Activated CD8-positive, alpha-beta memory T cell treated with anti-CD3 and anti-CD28 coated beads for 24 hours (primary cell): Measurements from ENCODE around the gene MEDAG.

Source experiments
- DNase-seq: peaks from one replicate; pipeline ENCODE4 v3.0.0-alpha.2; 2020

Gene MEDAG

DNA sequence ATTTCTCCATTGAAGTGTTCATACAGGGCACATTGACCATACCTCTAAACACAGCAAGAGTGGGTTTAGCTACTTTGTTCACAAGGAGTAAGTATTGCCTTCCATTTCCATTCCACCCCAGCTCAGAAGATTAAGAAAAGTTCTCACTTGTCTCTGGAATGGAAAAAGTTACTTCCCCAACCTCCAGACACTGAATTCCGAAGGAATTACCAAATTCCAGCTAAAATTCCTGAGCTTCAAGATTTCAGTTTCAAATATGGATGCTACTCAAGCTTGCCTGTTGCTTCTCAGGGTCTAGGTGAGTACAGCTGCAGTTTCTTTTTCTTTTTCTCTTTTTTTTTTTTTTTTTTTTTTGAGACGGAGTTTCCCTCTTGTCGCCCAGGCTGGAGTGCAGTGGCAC, 60.0 kb downstream of the MEDAG start:
- no peak for DNase-seq

GRCh38 chr13:30968846-30969245, 62.8 kb downstream of the MEDAG start:
- DNase-seq: no peak

DNA sequence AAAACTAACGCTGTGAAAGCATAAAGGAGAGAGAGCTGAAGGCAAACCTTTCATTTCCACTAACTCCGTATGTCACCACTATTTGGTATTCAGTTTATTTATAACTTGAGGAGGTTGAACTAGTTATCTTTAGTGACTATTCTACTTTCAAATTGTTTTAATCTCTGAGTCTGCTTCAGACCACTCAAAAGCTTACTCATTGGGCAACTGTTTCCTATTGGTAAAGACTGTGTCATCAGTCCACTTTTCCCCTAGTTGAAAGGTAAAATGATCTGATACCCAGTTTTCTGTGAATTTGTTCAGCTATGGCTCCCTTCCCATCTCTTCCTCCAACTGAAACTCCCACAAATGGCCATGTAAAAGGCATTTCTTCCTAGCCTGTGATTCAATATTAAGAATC, 65.5 kb downstream of the MEDAG start:
- no peak for DNase-seq

DNA sequence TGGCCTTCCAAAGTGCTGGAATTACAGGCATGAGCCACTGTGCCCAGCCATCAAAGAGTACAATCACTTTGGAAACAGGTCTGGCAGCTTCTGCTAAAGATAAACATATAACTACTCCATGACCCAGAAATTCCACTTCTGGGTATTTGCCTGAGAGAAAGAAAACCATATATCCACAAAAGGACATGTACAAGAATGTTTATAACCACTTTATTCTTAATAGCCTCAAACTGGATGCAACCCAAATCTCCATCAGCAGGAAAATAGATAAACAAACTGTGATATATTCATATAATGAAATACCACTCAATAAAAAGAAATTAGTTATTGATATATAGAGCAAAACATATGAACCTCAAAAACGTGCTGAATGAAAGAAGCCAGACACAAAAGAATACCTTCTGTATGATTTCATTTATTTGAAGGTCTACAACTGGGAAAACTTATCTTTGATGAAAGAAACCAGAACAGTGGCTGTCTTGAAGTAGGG, 66.9 kb downstream of the MEDAG start:
- DNase-seq: no peak

DNA sequence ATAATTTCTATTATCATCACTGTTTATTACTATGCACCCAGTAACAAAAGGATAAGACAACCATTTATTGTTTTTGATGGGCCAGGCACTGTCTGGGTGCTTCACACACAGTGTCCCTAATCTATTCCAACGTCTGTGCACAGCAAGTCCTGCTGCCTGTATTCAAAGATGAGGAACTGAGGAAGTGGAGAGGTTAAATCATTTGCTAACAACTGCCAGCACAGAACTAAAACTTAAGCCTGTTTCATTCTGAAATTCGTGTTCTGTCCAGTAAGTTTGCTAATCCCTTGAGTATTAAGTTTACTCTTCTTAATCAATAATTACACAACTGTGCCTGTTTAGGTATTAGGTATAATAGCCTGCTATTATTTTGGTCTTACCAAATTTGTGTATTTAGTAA, 68.3 kb downstream of the MEDAG start:
- DNase-seq: no peak
